ENCODE results near the gene FGFR1OP2.
"Not testable (repeated sequence)": the region's sequence is repeated elsewhere in the genome, so short reads cannot be mapped to it uniquely, and the experiment has no call there.

Gene FGFR1OP2

DNA sequence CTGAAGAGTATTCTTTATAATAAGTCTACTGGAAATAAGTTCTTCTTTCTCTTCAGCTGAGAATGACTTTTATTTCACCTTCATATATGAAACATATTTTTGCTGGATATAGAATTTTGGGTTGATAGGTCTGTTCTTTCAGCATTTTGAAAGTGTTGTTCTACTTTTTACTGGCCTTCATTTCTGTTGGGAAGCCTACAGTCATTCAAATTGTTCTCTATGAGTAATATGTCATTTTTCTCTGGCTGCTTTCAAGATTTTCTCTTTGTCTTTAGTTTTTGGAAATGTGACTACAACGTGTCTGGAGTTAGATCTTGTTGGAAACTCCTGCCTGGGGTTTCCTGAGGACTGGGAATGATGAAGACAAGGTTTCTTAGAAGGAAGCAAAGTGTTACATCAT lies 10.0 kb downstream of the FGFR1OP2 start:
- no peak for DNase-seq

DNA sequence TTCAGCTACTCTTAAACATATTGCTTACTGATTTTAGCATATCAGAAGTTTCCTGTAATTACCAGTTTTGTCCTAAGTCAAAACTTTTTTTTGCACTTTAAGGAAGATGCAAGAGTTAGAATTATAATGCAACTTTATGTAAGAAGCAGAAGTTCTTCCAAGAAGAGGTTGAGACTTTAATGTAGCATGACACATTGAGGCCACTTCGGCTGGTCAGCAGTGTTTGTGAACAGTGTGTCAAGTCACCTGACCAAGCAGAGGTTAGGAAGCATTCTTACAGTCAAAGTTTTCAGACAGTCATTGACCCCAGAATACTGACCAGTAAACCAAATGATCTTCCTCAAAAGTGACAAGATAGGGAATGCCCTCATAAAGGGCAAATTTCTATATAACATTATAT lies 15.2 kb downstream of the FGFR1OP2 start:
- no peak for DNase-seq

GRCh38 chr12:26954027-26954426 lies 15.8 kb downstream of the FGFR1OP2 start:
- DNase-seq: no peak

- not testable (repeated sequence) for DNase-seq
These were observed 23.1 kb downstream of the FGFR1OP2 start for GRCh38 chr12:26961391-26961790.

GRCh38 chr12:26961803-26962202 lies 23.5 kb downstream of the FGFR1OP2 start:
- DNase-seq: no peak

DNA sequence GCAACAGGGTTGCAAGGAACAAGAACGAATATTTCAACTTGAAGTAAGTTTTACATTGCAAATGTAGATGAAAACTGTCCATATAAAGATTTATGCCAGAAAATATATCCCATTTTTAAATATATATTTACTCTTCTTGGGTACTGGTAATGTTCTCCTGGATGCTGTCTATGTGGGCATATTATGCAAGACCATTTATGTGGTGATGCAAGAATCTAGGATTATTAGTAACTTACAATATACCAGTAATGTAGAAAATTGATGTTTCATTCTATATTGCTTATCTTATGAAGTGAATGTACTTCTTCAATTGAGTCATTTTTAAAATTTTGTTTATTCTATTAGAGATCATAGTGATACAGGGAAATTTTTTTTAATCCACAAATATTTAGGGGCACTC lies 25.1 kb downstream of the FGFR1OP2 start:
- DNase-seq: no peak

GRCh38 chr12:26966842-26967241 lies 28.6 kb downstream of the FGFR1OP2 start:
- DNase-seq: no peak

DNA sequence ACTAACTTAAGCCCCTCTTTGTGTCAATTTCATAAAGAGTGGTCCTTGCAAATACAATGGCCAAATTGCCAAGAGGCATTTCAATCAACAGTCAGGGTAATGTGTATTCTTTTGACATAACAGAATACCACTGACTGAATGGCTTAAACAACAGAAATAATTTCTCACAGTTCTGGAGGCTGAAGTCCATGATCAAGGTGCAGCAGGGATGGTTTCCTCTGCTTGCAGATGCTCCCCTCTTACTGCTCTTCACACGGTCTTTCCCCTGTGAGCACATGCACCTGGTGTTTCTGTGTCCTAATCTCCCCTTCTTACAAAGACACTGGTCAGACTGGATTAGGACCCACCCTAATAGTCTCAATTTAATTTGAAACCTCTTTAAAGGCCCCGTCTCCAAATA lies 31.9 kb downstream of the FGFR1OP2 start:
- DNase-seq: no peak

DNA sequence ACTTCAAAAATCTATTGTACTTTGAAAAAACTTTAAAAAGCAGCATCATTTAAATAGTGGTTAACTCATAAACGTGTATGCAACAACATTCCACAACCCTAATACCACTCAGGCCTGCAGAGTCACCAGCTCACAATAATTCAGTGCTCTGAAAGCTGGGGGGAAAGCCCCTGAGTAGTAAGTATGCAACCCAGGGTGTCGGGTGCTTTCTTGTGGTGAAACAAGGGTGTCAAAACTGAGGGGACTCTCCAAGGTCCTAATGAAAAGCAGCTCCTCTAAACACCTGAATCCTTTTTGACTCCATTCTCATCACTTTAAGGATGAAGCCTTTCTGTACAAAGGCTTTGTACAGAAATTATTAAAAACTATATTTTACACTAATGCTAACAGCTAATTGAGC lies 33.7 kb downstream of the FGFR1OP2 start:
- DNase-seq: no peak

DNA sequence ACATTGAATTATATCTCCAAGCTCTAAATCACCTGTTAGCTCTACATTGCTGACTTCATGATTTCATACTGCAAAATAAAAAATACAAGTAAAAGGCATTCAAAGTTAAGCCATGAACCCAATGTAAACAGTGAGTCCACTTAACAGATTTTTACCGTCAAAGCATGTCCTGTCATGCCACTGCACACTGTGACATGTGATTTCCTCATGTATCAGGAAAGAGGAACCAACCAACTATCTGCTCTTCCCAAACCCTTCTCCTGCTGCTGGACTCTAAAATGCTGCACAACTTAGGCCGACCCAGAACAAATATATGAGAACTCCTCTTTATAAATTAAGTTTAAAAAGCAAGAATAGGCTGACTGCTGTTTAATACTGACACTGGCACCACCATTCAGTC lies 38.4 kb downstream of the FGFR1OP2 start:
- DNase-seq: no peak

GRCh38 chr12:26978801-26979200 lies 40.5 kb downstream of the FGFR1OP2 start:
- DNase-seq: no peak

GRCh38 chr12:26979733-26980132 lies 41.5 kb downstream of the FGFR1OP2 start:
- DNase-seq: no peak

DNA sequence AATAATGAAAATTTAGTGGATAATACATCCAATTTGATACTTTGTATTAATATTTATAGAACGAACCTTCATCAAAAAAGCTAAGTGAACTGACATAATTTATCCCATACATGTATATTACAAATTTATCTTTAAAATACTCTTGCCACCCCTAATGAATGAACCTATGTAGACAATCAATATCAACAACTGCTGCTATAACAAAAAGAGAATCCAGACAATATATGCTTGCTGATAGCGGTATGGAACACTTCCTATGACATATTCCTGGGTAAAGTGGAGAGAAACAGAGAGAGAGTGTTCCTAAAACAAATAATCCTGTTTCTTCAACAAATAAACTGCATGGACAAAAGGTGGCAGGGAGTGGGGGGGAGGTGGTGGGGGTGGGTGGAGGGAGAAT lies 44.6 kb downstream of the FGFR1OP2 start:
- no peak for DNase-seq

- no peak for DNase-seq
These were observed 49.6 kb downstream of the FGFR1OP2 start for GRCh38 chr12:26987634-26988424.

DNA sequence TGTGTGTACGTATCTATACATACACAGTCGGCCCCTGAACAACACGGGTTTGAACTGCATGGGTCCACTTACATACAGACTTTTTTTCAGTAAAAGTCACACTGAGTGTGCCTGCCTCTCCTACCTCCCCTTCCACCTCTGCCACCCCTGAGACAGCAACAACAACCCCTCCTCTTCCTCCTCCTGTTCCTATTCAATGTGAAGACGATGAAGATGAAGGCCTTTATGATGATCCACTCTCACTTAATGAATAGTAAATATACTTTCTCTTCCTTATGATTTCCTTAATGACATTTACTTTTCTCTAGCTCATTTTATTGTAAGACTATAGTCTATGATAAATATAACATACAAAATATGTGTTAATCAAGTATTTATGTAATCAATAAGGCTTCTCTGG lies 50.4 kb downstream of the FGFR1OP2 start:
- DNase-seq: no peak

GRCh38 chr12:26989873-26990272 lies 51.6 kb downstream of the FGFR1OP2 start:
- no peak for DNase-seq

DNA sequence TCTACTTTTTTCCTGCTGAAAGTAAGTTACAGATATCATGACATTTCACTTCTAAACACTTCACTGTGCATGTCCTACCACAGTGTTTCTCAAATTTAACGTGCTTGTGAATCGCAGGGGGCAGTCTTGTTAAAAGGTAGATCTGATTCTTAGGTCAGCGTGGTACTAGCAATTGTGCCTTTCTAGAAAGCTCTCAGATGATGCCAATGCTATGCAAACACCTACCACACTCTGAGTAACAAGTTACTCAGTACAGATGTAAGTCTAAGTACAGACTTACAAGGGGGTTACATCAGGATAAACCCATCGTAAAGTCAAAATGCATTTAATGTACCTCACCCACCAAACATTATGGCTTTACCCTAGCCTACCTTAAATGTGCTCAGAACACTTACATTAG lies 53.6 kb downstream of the FGFR1OP2 start:
- DNase-seq: no peak

- DNase-seq: no peak
These were observed 55.8 kb downstream of the FGFR1OP2 start for GRCh38 chr12:26994109-26994508.

DNA sequence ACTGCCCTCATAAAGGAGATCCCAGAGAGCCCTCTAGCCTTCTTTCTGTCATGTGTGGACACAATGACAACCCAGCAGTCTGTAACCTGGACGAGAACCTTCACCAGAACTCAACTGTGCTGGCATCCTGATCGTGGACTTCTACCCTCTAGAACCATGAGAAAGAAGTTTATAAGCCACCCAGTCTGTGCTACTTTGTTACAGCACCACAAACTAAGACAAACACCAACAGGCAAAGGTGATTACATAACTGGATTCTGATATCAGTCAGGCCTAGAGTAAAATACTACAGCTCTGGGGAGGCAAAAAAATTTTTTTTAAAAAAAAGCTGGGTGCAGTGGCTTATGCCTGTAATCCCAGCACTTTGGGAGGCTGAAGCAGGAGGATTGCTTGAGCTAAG lies 57.4 kb downstream of the FGFR1OP2 start:
- DNase-seq: no peak

DNA sequence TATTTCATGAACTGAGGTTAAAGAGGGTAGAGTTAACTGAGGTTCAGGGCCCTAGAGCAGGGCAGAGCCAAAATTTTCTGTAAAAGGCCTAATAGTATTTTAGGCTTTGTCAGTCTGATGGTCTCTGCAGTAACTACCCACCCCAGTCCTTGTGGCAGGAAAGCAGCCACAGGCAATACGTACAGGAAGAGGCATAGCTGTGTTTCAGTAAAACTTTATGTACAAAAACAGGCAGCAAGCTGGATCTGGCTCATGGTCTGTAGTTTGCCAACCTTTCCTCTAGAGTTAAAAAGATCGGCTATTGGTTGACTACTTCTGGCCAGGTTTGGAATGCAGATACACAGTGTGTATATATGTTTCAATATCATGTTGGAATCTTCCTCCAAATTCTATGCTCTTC lies 58.7 kb downstream of the FGFR1OP2 start:
- DNase-seq: no peak

DNA sequence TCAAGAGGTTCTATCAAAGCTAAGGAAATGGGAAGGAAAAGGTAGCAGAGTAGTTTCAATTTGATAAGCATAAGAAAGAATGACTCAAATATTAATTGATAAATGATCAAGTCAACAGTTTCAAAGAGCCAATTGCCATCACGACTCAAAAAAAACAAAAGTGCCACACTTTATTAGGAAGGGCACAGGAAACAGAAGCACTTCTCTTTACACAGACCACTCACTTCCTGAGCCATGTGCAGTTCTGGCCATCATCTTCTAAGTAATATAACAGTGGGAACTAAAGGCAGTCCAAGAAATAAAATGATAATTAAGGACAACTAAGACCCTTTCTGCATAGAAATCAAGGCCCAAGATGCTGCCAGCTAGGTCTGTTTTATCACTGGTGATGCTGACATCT lies 62.7 kb downstream of the FGFR1OP2 start:
- no peak for DNase-seq

DNA sequence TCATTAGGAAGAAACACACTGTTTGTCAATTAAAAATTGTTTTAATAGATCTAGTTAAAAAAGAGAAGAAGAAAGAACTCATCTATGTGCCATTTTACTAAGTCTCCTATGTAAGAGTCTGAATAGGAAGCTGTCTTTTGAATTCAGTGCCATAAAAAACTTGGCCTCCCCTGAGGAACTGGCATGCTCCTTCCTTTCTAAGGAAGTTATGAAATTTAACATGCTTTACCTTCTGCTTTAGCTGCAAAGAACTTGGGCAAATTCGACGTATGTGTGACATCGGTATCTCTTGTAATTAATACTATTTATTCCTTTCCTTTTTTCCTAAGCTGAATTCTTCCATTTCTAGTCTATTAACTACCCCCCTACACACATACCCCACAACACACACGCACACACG lies 63.4 kb downstream of the FGFR1OP2 start:
- DNase-seq: no peak

GRCh38 chr12:27002141-27002540 lies 63.9 kb downstream of the FGFR1OP2 start:
- no peak for DNase-seq

GRCh38 chr12:27003421-27004381 lies 65.4 kb downstream of the FGFR1OP2 start:
- no peak for DNase-seq

All from left hindlimb (tissue), 1 donor.